Fibroblast of lung (primary cell): ENCODE results near the gene CRYBA4. TPM values are rescaled to one million over a fixed set of nuclear protein-coding genes. Genes with fewer than 3 reads are reported as not detected.

ENCODE experiments used
- DNase-seq, 2 donors: peaks; one replicate each; pipeline versions ENCODE4 v3.0.0 to v3.0.0-alpha.2; 2010; ENCODE audit warnings: low read depth in 2 of 2
- H2AFZ ChIP-seq: 2 replicates; pipeline ENCODE4 v1.5.1; 2012; ENCODE audit warnings: low read length, control low read depth, inconsistent platforms
- H3K27ac ChIP-seq: 2 replicates; pipeline ENCODE4 v1.5.1; 2011; ENCODE audit warnings: low read length, control low read depth; ENCODE audit not compliant: insufficient read depth
- H3K27me3 ChIP-seq: 2 replicates; pipeline ENCODE4 v1.5.1; 2011; ENCODE audit warnings: mild to moderate bottlenecking, low read length; ENCODE audit not compliant: control insufficient read depth, insufficient read depth
- H3K36me3 ChIP-seq: 2 replicates; pipeline ENCODE4 v1.5.1; 2011; ENCODE audit warnings: low read length; ENCODE audit not compliant: control insufficient read depth, insufficient read depth
- H3K4me1 ChIP-seq: 2 replicates; pipeline ENCODE4 v1.5.1; 2011; ENCODE audit warnings: low read length; ENCODE audit not compliant: control insufficient read depth, insufficient read depth; ENCODE audit errors: extremely low read depth
- H3K4me2 ChIP-seq: 2 replicates; pipeline ENCODE4 v1.5.1; 2011; ENCODE audit warnings: low read length, control low read depth; ENCODE audit not compliant: insufficient read depth; ENCODE audit errors: extremely low read depth
- H3K4me3 ChIP-seq, 4 experiments: fragments of 200-600 bp in 1 of 4; sonication (generic) in 1 of 4; replicated peaks in 1 of 4; 2 replicates each; pipeline ENCODE4 v1.5.1; 2011 to 2016; ENCODE audit warnings: low read length in 4 of 4, low read depth in 3 of 4, mild to moderate bottlenecking in 3 of 4, control low read depth in 2 of 4, inconsistent platforms in 1 of 4, mixed read lengths in 1 of 4; ENCODE audit not compliant: insufficient read depth in 1 of 4; ENCODE audit errors: control extremely low read depth in 1 of 4
- H3K79me2 ChIP-seq: 2 replicates; pipeline ENCODE4 v1.5.1; 2012; ENCODE audit warnings: mild to moderate bottlenecking, low read length, inconsistent platforms; ENCODE audit not compliant: control insufficient read depth, insufficient read depth
- H3K9ac ChIP-seq: 2 replicates; pipeline ENCODE4 v1.5.1; 2011; ENCODE audit warnings: mild to moderate bottlenecking, low read length, control low read depth; ENCODE audit not compliant: insufficient read depth
- H3K9me3 ChIP-seq: 2 replicates; pipeline ENCODE4 v1.5.1; 2012; ENCODE audit warnings: low read depth, low read length; ENCODE audit not compliant: control insufficient read depth, insufficient read depth
- H4K20me1 ChIP-seq: 2 replicates; pipeline ENCODE4 v1.5.1; 2011; ENCODE audit warnings: low read length; ENCODE audit not compliant: control insufficient read depth, insufficient read depth; ENCODE audit errors: extremely low read depth
- CTCF ChIP-seq, 2 donors: IDR thresholded peaks in 1 of 2; conservative IDR thresholded peaks in 1 of 2; 1 replicate in 1 of 2; 2 replicates in 1 of 2; pipeline ENCODE4 v1.5.1; 2011 to 2012; ENCODE audit warnings: low read length in 2 of 2, control low read depth in 1 of 2, inconsistent platforms in 1 of 2, low read depth in 1 of 2, mild to moderate bottlenecking in 1 of 2
- EZH2 ChIP-seq: IDR thresholded peaks from 2 replicates; pipeline ENCODE4 v1.5.1; 2012; ENCODE audit warnings: low read length, control low read depth, mild to moderate bottlenecking; ENCODE audit errors: missing control alignments
- polyA plus RNA-seq, 2 donors: library from polyadenylated mRNA; depleted of rRNA in 1 of 2; stranded (reverse) in 1 of 2; unstranded in 1 of 2; fragments of >200 nt; gene quantifications; 2 replicates each; pipeline ENCODE4 v1.2.1, GENCODE V29; 2011 to 2012; ENCODE audit warnings: missing spikeins in 1 of 2
- total RNA-seq: library from RNA; depleted of rRNA; stranded (reverse); fragments of >200 nt; gene quantifications from 2 replicates; pipeline ENCODE4 v1.2.1, GENCODE V29; 2014

CRYBA4 gene
- total and polyA plus RNA-seq, 2 donors (not counting 1 experiment from before 2014, with no cell fraction given): not detected

GRCh38 chr22:26636296-26636695 is 14.5 kb downstream of the CRYBA4 start:
- no peaks in the 10 kb centered on the region for H3K36me3 ChIP-seq
- no peaks in the 10 kb centered on the region for H3K9me3 ChIP-seq
- H4K20me1 ChIP-seq: no peaks in the 10 kb centered on the region
- no peak overlapping the region for H3K4me2 ChIP-seq
- no peak for TF ChIP-seq CTCF (conservative IDR thresholded peaks at IDR 0.05 in 1 of 2, IDR thresholded peaks at IDR 0.05 in 1 of 2; ENCODE audit: low read depth in 1 of 2, low read length in 2 of 2)
- TF ChIP-seq EZH2: no peak
- no peak overlapping the region for H3K4me3 ChIP-seq
- no peak for DNase-seq
- no peak overlapping the region for H2AFZ ChIP-seq
- H3K9ac ChIP-seq: no peak overlapping the region
- H3K4me1 ChIP-seq: no peaks in the 10 kb centered on the region
- no peaks in the 10 kb centered on the region for H3K27me3 ChIP-seq
- H3K79me2 ChIP-seq: no peaks in the 10 kb centered on the region
- H3K27ac ChIP-seq: no peak overlapping the region

- TF ChIP-seq EZH2 (no peak), CTCF (conservative IDR thresholded peaks at IDR 0.05 in 1 of 2, IDR thresholded peaks at IDR 0.05 in 1 of 2; ENCODE audit: low read depth in 1 of 2, low read length in 2 of 2) (no peak)
- Histone ChIP-seq H3K27me3 (peaks cover 6% of the 10 kb centered on the region), H3K9me3 (no peaks in the 10 kb centered on the region), H3K9ac (no peak overlapping the region), H3K79me2 (no peaks in the 10 kb centered on the region), H3K36me3 (no peaks in the 10 kb centered on the region), H3K4me3 (no peak overlapping the region), H3K4me2 (no peak overlapping the region), H3K4me1 (no peaks in the 10 kb centered on the region), H4K20me1 (no peaks in the 10 kb centered on the region), H3K27ac (no peak overlapping the region), H2AFZ (no peak overlapping the region)
- DNase-seq: peak in 1 of 2 donors; percentile 52
Observed at GRCh38 chr22:26642465-26643417, 21.0 kb downstream of the CRYBA4 start.

- Histone ChIP-seq H3K9ac (no peak overlapping the region), H3K27me3 (peaks cover 13% of the 10 kb centered on the region), H2AFZ (no peak overlapping the region), H3K27ac (no peak overlapping the region), H3K4me1 (no peaks in the 10 kb centered on the region), H3K4me3 (no peak overlapping the region), H3K4me2 (no peak overlapping the region), H3K79me2 (no peaks in the 10 kb centered on the region), H3K9me3 (no peaks in the 10 kb centered on the region), H3K36me3 (no peaks in the 10 kb centered on the region), H4K20me1 (no peaks in the 10 kb centered on the region)
- DNase-seq: no peak
- no peak for TF ChIP-seq EZH2
- TF ChIP-seq CTCF (conservative IDR thresholded peaks at IDR 0.05 in 1 of 2, IDR thresholded peaks at IDR 0.05 in 1 of 2; ENCODE audit: low read depth in 1 of 2, low read length in 2 of 2): no peak
Observed at GRCh38 chr22:26643418-26644100, 21.8 kb downstream of the CRYBA4 start.
